GM21576 (cell line): Measurements from ENCODE around the gene GBF1.
A peak's percentile ranks its signal among the peaks of the same experiment; 100 is the strongest.

ENCODE experiments used
- ATAC-seq: cut with Tn5 transposase; IDR thresholded peaks from one replicate; pipeline ENCODE4 v1.9.1; 2021; ENCODE audit warnings: mild to moderate bottlenecking, moderate library complexity; ENCODE audit not compliant: unreplicated experiment

Gene GBF1

DNA sequence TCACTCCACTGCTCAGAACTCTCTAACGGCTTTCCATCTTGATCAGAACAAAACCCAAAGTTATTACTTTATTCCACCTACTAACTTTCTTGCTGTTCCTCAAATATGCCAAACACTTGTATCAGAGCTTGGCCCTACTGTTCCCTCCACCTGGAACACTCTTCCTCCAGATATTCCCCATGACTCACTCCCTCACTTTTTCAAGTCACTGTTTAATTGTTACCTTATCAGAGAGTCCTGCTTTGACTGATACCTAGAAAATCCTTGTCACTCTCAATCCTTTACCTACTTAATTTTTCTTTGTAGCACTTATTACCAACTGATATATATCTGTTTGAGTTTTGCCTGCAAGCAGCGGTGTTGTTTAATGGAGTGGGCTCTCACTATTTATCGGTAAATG is 144.6 kb downstream of the GBF1 start:
- no peak for ATAC-seq

GRCh38 chr10:102392306-102392705 is 147.0 kb downstream of the GBF1 start:
- ATAC-seq: no peak

- peak; percentile 55 for ATAC-seq
Observed at GRCh38 chr10:102393411-102394078, 148.2 kb downstream of the GBF1 start.

- peak; percentile 74 for ATAC-seq
Observed at GRCh38 chr10:102394079-102394800, 148.9 kb downstream of the GBF1 start.

- ATAC-seq: no peak
Observed at GRCh38 chr10:102394801-102395399, 149.6 kb downstream of the GBF1 start.

DNA sequence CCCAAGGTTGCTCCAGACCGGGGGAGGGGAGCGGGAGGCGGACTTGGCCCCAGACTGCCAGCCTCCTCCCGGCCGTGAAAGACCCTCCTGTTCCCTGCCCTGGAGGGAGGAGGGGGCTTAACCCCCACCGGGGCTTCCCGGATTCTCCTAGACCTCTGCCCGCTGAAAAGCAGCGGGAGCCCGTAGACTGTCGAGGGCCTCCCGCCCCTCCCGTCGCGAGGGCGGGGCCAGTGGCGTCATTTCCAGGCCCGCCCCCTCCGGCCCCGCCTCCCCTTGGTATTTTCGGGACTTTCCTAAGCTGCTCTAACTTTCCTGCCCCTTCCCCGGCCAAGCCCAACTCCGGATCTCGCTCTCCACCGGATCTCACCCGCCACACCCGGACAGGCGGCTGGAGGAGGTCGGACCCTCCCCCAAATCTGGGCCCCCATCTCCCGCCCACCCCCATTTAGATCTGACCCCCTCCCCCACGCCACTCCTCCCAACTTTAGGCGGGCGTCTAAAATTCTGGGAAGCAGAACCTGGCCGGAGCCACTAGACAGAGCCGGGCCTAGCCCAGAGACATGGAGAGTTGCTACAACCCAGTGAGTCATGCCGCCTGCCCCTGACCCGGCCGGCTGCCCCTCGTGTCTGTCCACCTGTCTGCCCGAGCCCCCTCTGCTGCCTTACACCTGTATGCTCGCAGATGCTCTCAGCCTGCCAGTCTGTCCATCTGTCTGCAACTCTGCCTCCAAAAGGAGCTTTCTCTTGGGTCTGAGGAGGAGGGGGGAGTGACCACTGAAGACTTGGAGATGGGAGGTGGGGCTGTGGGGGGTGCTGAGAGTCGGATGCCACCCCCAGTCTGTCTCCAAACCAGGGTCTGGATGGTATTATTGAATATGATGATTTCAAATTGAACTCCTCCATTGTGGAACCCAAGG is 150.3 kb downstream of the GBF1 start, which contains the start of gene NFKB2:
TSS of gene NFKB2 (plus strand) at position 306 of the 917 bp plus-strand sequence. CDS start at position 561, 255 bp downstream.
- ATAC-seq: peak; percentile 27

GRCh38 chr10:102396317-102396650 is 151.0 kb downstream of the GBF1 start:
- no peak for ATAC-seq

DNA sequence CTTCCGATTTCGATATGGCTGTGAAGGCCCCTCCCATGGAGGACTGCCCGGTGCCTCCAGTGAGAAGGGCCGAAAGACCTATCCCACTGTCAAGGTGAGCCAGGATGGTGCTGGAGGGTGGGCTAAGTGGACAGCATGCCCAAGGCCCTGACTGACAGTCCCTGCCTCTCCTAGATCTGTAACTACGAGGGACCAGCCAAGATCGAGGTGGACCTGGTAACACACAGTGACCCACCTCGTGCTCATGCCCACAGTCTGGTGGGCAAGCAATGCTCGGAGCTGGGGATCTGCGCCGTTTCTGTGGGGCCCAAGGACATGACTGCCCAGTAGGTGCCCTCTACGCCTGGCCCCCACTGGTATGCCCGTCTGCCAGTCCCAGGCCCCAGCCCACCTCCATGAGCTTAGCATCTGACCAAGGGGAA is 151.4 kb downstream of the GBF1 start:
- ATAC-seq: no peak

GRCh38 chr10:102397222-102398171 is 152.2 kb downstream of the GBF1 start:
- no peak for ATAC-seq

- no peak for ATAC-seq
Observed at GRCh38 chr10:102398172-102399020, 153.1 kb downstream of the GBF1 start.

DNA sequence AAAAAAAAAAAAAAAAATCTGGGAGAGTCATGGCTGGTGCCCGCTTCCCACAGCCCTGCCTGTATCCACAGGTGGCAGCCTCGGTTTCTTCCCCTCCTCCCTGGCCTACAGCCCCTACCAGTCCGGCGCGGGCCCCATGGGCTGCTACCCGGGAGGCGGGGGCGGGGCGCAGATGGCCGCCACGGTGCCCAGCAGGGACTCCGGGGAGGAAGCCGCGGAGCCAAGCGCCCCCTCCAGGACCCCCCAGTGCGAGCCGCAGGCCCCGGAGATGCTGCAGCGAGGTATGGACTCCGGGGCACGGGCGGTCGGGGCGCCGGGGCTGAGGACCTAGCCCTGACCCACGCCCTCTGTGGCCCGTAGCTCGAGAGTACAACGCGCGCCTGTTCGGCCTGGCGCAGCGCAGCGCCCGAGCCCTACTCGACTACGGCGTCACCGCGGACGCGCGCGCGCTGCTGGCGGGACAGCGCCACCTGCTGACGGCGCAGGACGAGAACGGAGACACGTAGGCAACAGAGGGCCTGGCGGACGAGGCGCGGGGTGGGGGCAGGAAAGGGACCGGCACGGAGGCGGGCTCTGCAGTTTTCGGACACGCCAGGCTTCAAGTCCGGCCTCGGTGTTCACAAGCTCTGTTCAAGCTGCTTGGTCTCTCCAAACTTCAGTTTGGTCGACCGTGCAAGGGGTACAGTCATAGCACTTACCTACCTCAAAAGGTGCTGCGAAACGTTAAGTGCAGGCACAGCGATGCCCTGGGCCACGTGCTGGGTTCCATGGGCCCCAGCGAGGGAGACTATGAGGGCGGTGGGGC is 154.1 kb downstream of the GBF1 start:
- ATAC-seq: peak; percentile 39

DNA sequence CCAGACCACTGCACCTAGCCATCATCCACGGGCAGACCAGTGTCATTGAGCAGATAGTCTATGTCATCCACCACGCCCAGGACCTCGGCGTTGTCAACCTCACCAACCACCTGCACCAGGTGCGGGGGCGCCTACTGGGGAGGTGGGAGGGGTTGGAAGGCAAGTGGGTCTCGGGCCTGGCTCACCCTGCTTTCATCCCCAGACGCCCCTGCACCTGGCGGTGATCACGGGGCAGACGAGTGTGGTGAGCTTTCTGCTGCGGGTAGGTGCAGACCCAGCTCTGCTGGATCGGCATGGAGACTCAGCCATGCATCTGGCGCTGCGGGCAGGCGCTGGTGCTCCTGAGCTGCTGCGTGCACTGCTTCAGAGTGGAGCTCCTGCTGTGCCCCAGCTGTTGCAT is 154.7 kb downstream of the GBF1 start:
- ATAC-seq: no peak

DNA sequence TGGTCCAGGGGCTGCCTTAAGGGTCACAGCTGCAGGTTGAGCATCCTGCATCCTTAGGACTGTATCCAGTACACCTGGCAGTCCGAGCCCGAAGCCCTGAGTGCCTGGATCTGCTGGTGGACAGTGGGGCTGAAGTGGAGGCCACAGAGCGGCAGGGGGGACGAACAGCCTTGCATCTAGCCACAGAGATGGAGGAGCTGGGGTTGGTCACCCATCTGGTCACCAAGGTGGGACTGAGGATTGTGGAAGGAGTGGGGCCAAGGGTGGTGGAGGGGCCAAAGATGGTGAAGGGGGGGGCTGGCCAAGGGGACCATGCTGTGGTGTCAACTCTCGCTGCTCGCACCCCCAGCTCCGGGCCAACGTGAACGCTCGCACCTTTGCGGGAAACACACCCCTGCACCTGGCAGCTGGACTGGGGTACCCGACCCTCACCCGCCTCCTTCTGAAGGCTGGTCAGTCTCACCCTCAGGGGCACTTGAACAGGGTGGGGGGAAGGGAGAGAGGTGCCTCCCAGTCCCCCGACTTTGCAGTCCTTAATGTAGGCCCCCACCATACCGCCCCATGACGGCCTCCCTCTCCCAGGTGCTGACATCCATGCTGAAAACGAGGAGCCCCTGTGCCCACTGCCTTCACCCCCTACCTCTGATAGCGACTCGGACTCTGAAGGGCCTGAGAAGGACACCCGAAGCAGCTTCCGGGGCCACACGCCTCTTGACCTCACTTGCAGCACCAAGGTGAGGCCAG is 155.4 kb downstream of the GBF1 start:
- no peak for ATAC-seq

GRCh38 chr10:102401342-102401654 is 156.0 kb downstream of the GBF1 start:
- ATAC-seq: no peak

GRCh38 chr10:102401735-102402511 is 156.6 kb downstream of the GBF1 start:
- no peak for ATAC-seq

DNA sequence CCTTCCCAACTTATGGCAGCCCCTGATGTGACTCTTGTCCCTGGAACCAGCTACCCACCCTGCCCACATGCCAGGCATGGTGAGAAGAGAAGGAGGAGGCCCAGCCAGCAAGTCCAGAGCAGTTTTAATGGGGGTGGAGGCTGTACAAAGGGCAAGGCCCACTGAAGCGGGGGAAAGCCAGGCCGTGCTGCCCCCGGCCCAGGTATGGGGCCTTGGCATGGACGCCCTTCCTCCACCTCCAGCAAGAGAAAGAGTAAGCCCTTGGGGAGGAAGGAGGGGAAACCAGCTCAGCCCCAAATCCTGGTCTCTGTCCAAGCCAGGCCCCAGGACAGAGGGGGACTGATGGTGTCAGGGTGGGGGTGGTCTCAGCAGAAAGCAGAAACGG is 157.2 kb downstream of the GBF1 start:
- no peak for ATAC-seq

- no peak for ATAC-seq
Observed at GRCh38 chr10:102403115-102403514, 157.8 kb downstream of the GBF1 start.
